ENCODE measurements around the gene ARL4D.
"Not testable (repeated sequence)": the region's sequence is repeated elsewhere in the genome, so short reads cannot be mapped to it uniquely, and the experiment has no call there.

The ARL4D gene

DNA sequence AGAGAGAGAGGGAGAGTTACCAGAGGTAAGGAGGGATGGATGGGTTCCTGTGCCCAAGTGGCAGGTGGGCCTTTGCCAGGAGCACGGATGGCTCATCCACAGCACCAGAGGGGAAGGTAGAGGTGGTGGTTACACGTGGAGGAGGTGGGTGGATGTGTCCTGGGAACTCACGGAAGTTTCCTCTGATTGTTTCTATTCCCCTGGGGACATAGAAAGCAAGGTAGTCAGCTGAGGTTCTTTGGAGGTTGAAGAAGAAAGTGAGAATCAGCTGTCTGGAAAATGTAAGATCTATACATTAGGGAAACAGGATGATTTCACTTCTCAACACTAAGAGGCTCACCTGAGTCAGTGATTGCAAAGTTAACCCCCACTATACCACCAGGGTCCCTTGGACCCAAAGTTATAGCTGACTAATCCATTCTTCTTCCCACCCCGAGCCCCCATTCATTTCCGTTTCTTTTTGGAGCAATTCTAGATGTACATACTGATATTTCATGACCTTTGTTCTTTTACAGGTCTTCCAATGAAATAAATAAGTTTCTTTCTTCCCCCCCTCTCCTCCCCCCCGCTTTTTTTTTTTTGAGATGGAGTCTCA lies 27.5 kb upstream of the ARL4D start:
- no peak for DNase-seq

GRCh38 chr17:43372273-43372911 lies 26.4 kb upstream of the ARL4D start:
- no peak for DNase-seq

- DNase-seq: no peak
These were observed 25.4 kb upstream of the ARL4D start for GRCh38 chr17:43373356-43373755.

GRCh38 chr17:43375915-43376314 lies 22.9 kb upstream of the ARL4D start:
- not testable (repeated sequence) for DNase-seq

DNA sequence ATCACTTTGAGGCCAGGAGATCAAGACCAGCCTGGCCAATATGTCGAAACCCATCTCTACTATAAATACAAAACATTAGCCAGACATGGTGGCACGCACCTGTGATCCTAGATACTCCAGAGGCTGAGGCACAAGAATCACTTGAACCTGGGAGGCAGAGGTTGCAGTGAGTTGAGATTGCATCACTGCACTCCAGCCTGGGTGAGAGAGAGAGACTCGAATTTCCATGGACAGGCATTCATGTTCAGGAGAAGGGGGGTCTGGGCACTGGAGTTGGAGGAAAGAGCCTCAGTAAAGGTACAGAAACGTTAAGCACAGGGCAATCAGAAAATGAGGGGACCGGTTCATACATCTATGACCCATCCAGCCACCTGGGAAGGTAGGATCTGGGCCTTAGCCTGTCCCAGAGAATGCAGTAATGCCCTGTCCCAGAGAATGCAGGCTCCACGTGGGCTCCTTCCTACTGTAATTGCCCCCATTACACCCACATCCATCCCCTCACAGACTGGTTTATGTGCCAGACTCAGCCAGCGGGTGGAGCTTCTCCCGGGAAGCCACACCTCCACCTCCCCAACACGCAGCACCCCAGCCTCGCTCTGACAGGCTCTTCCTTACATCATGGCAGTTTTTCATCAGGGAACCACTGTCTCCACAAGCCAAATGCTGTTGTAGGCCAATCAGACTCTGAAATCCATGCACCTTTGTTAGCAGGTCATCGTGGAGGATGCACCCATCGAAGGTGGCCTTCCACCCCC lies 21.6 kb upstream of the ARL4D start:
- DNase-seq: no peak

- DNase-seq: no peak
These were observed 20.0 kb upstream of the ARL4D start for GRCh38 chr17:43378766-43379165.

DNA sequence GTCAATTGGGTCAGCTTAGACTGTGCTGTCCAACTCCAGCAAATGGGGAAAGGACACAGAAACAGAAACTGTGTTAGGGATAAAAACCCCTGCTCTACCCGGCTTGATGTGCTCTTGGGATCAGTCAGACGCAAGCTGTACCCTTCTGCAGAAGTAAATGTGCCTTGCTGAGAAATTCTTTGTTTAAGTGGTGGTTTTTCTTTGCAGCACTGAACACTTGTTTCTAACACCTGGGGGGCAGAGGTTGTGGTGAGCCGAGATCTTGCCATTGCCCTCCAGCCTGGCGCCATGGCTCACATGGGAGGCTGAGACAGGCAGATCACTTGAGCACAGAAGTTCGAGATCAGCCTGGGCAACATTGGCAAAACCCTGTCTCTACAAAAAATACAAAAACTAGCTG lies 18.5 kb upstream of the ARL4D start:
- no peak for DNase-seq

- no peak for DNase-seq
These were observed 17.6 kb upstream of the ARL4D start for GRCh38 chr17:43381204-43381603.

DNA sequence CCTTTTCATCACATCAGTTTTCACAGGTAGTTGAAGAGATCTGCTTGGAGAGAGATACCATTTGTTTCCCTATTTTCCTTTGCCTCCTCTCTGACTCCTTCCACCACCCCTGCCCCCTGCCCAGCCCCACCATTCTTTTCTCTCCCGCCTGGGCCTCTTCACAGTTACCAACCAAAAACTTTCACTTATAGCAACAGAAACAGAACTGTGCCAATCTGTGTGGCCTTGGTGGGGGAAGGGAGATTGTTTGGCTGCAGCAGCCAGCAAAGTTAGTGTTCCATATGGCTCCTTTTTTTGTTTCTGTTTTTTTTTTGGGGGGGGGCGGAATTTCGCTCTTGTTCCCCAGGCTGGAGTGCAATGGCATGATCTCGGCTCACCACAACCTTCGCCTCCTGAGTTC lies 17.2 kb upstream of the ARL4D start:
- no peak for DNase-seq

DNA sequence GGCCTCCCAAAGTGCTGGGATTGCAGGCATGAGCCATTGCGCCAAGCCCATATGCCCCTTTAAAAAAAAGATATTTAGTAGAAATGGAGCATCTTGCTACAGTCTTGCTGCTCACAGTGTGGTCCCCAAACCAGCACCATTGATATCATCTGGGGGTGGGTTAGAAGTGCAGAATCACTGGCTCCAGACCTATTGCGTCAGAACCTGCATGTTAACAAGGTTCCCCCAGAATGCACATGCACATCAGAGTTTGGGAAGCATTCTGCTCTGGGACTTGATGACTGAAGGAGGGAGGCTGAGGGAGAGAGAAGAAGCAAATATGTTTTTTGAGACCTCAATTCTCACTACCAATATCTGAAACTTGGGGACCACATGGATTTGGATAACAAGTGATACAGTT lies 16.0 kb upstream of the ARL4D start:
- DNase-seq: no peak

DNA sequence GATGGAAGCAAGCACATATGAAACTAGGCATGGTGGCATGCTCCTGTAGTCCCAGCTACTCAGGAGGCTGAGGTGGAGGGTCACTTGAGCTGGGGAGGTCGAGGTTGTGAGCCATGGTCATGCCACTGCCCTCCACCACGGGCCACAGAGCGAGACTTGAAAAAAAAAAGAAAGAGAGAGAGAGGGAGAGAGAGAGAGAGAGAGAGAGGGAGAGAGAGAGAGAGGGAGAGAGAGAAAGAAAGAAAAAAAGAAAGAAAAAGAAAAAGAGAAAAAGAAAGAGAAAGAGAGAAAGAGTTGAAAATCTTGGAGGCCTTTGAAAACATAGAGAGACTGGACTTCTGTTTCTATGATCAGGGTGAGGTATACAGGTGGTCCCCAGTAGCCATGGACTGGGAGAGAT lies 15.4 kb upstream of the ARL4D start:
- no peak for DNase-seq

- DNase-seq: no peak
These were observed 14.8 kb upstream of the ARL4D start for GRCh38 chr17:43383826-43384475.

DNA sequence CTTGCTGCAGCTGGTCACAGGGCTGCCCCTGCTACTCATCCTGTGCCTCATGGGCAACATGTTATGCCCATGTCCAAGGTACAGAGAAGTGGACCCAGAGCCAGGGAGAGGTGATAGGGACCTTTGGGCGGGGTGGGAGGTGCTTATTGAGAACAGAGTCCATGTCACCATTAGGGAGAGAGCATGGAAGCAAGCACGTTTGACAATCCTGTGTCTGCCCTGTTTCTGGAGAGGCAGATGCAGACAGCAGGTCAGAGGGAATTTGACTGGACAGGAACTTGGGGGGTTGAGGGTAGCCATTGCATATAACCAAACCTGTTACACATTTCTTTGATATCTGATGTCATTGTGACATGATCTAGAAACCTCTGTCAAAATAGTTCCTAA lies 14.3 kb upstream of the ARL4D start:
- no peak for DNase-seq

DNA sequence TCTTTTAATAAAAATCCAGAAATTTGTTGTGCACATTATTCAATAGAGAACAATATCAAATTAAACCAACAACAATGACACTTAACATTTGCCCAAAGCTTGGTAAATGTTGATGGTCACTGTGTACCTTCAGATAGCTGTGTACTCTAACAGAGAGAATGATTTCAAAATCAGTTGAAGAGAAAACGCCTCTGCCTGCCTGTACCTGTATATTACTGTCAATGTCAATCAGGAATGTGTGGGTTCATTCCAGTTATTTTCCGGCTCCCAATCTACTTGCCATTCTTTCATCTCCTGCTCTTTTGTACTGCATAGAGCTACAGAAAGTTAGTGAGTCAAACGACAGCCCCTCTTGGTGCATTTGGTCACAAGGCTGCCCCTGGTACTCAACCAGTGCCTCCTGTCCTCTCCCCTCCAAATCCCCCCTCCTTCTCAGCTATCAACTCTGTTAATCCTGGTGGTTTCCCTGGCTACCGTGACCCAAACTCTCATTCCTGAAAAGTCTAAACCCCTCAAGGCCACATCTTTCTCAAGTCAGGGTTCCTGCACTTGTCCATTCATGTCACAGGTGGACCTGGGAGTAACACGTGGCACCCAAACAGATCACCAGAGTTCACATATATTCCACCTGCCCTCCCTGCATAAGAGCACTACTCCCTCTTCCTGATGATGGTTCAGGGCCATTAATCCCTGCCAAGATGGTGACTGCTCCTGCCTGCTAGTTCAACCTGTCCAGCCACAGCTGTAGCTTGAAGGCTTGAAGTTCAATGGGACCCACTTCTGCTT lies 13.6 kb upstream of the ARL4D start:
- DNase-seq: no peak

DNA sequence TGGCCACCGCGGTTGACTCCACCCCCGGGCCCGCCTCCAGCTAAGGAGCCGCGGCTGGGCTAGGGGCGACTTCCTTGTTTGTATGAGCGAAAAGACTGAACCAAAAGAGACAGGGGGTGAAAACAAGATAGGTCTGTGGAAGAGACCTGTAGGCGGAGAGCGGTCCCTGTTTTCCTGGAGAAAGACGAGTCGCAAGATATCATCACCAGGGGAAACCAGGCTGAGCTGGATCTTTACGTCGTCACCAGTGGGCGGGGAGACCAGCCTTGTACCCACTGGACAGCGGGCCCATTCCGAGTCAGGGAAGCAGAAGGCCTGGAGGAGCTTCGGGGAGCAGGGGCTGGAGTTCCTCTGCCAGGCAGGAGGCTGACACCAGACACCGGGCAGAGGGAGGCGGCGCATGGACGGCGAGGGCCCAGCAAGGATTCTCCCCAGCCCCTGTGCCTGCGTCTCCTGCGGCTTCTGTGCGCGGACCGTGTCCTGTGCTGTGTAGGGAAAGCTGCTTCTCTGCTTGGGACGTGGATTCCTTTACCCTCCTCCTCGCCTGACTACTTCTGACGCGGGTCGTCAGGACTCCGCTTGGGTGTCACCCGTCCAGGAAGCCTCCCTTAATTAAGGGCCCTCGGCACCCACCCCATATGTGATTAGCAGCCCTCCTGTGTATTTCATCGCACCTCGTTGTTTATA lies 10.3 kb upstream of the ARL4D start:
- DNase-seq: peak; percentile 62

DNA sequence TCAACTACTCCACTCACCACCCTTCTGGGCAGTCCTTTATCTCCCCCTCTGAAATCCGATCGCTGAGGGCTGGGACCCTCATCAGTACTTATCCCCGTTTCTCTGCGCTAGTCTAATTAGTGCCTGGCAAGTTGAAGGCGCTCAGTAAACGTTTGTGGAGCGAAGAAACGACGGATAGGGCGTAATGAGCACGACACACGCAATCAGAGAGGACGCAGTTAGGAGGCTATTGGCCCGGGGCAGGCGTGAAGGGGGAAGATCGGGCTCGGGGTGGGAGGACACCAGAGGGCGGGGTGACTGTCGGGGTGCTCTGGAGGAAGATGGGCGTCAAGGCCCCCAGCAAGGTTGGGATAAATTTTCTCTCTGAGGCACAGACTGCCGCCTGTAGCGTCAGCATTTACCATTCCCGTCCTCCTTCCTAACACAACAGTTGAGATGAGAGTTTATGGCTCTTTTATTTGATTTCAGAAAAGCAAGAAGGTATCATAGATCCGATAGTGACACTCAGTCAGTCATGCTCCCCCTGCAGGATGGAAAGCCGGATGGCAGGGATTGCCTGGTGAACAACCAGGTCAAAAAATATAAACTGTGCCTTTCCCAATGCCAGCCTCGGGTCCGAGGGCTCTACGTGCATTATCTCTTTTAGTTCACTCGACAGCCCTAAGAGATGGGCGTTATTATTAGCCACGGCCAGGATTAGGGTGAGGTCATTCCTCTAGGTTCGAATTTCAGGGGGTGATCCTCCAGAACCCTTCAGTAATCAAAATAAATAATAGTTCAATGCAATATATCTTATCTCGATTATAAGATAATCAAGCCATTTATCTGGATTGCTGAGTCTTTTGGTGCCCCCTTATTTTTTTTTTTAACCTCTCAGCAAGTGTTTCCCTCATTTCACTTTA lies 9.5 kb upstream of the ARL4D start:
- peak; percentile 70 for DNase-seq

GRCh38 chr17:43392397-43392796 lies 6.4 kb upstream of the ARL4D start:
- DNase-seq: no peak

- peak; percentile 75 for DNase-seq
These were observed 4.8 kb upstream of the ARL4D start for GRCh38 chr17:43393944-43394482.

- DNase-seq: not testable (repeated sequence)
These were observed 4.1 kb upstream of the ARL4D start for GRCh38 chr17:43394696-43395095.

GRCh38 chr17:43395165-43395564 lies 3.6 kb upstream of the ARL4D start:
- DNase-seq: no peak

DNA sequence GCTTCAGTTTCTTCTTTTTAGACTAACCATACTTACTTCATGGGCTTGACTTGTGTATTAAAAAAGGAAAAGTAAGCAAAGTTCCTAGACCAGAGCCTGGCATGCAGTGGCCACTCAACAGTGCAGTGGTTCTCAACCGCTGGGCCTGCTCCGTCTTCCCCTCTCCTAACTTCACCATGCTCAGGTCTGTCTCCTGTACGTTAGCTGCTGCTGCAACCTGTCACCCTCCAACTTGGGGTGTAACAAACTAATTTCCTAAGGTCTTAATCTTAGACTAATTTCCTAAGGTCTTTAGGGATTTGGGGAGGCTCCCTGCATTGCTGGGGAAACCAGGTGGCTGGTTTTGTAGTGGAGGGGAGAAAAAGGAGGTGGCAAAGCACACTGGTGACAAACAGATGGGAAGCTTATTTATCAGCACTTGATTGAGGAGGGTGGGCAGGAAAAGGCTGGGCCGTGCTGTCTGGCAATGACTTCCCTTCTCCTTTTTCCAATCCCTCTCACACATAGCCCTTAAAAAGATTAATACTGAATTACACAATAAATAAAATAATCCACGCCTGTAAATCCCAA lies 2.2 kb upstream of the ARL4D start:
- no peak for DNase-seq
